ENCODE results near the gene NUP85. TPM values are rescaled to one million over a fixed set of nuclear protein-coding genes. Genes with fewer than 3 reads are reported as not detected.

The NUP85 gene
- total RNA-seq, 1 donor from 2014 or later: 44.3 TPM

DNA sequence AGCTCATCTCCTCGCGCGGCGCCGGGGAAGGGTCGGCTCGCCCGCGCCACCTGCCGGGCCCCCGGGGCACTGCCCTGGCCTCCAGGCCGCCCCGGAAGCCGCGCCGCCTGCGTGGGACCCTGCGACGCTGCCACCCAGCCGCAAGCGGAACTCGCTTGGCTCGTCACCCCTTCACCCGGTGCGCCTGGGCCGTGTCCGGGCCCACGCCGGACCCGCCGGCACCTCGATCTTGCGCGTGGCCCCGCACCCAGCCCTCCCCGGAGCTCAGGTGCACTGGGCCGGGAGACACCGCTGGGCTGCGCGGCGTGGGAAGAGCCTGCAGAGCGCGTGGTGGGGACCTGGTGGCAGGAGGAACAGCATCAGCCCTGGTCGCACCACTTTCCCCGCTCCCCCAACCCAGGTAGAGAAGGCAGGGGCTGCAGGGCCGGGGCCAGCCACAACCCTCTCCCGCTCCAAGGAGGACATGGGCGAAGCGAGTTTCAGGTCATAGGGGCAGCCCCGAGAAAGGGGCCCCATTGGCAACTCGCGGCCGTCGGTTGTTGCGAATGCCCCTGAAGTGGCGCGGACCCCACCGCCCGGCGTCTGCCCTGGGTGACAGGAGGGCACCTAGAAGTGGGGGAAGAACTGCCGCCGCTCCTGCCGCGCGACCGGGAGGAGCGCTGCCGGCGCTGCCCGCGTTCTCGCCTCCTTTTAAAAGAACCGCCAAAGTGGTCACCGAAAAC lies 65.9 kb downstream of the NUP85 start:
- H3K27me3 ChIP-seq (ENCODE audit: insufficient read depth, low read length): no peaks in the 10 kb centered on the region
- H3K79me2 ChIP-seq (ENCODE audit: insufficient read depth, low read length): no peaks in the 10 kb centered on the region
- peak overlapping the region; percentile 76 for H3K4me3 Mint-ChIP-seq (ENCODE audit: unreplicated experiment)
- no peaks in the 10 kb centered on the region for H3K9me3 Mint-ChIP-seq (ENCODE audit: unreplicated experiment)
- peaks cover 5% of the 10 kb centered on the region for H3K4me1 Mint-ChIP-seq (ENCODE audit: low read depth, unreplicated experiment)
- H2AFZ ChIP-seq (ENCODE audit: low read depth, low read length): peak overlapping the region; percentile 86
- H3K9ac ChIP-seq (ENCODE audit: low read length): peak overlapping the region; percentile 92
- H3K27ac ChIP-seq (ENCODE audit: low read depth, low read length): no peak overlapping the region
- peaks cover 1% of the 10 kb centered on the region for H3K36me3 ChIP-seq (ENCODE audit: insufficient read depth, low read length)
- no peak overlapping the region for H3K27ac Mint-ChIP-seq (ENCODE audit: unreplicated experiment)
- FAIRE-seq: no peak
- peak overlapping the region; percentile 72 for H3K4me3 ChIP-seq (ENCODE audit: insufficient read depth, low read depth, low read length)
- H3K27me3 Mint-ChIP-seq (ENCODE audit: low read depth, unreplicated experiment): no peaks in the 10 kb centered on the region
- peaks cover 35% of the 10 kb centered on the region for H3K4me1 ChIP-seq (ENCODE audit: insufficient read depth, low read length)
- H3K9me3 ChIP-seq (ENCODE audit: insufficient read depth, low read depth, low read length): no peaks in the 10 kb centered on the region
- H3K36me3 Mint-ChIP-seq (ENCODE audit: low read depth, unreplicated experiment): peaks cover 5% of the 10 kb centered on the region
- no peak for TF ChIP-seq EZH2 (IDR thresholded peaks at IDR 0.05; ENCODE audit: insufficient read depth, low read length)
- TF ChIP-seq, protein P1, sequence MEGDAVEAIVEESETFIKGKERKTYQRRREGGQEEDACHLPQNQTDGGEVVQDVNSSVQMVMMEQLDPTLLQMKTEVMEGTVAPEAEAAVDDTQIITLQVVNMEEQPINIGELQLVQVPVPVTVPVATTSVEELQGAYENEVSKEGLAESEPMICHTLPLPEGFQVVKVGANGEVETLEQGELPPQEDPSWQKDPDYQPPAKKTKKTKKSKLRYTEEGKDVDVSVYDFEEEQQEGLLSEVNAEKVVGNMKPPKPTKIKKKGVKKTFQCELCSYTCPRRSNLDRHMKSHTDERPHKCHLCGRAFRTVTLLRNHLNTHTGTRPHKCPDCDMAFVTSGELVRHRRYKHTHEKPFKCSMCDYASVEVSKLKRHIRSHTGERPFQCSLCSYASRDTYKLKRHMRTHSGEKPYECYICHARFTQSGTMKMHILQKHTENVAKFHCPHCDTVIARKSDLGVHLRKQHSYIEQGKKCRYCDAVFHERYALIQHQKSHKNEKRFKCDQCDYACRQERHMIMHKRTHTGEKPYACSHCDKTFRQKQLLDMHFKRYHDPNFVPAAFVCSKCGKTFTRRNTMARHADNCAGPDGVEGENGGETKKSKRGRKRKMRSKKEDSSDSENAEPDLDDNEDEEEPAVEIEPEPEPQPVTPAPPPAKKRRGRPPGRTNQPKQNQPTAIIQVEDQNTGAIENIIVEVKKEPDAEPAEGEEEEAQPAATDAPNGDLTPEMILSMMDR (IDR thresholded peaks at IDR 0.05; ENCODE audit: insufficient read depth, low read depth, low read length): peak; percentile 22
- peaks cover 17% of the 10 kb centered on the region for H4K20me1 ChIP-seq (ENCODE audit: insufficient read depth, low read length)
- peak; percentile 30 for DNase-seq (ENCODE audit: low read depth)
- peak overlapping the region; percentile 93 for H3K4me2 ChIP-seq (ENCODE audit: low read length)

DNA sequence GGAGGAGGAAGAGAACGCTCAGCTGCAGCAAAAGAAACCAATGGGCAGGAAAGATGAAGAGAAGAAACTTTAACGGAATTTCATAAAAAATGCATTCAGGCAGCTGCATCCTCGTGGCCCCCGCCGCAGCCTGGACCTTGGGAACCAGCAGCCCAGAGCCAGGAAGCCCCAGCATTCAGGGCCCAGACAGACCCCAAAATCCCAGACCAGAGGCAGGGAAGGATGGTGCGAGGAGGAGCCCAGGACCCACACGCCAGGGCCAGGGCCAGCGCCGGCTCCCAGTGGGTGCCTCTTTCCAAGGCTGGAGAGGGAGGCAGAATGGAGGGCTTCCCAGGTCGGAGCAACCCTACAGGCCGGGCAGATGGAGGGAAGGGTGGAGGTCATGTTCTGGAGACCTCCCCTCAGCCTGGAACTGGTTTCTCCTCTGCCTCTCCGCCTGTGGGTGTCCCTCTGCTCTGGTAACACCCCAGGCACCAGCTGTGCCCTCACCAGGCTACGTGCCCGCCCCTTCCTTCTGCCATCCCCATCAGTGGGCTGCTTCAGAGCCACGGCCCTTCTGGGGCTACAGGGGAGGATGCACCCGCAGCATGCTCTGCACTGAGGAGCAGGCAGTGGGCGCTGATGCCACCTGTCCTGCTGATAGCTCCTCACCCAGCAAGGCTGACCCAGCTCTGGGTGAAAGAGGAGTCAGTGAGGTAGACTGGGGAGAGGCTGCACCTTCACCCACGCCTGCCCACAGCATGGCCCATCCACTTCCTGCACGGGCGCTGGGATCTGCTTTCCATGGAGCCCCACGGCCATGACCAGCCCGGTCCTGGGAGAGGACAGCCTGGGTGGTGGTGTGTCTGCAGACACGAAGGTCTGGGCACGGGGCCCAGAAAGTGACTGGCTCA lies 66.7 kb downstream of the NUP85 start:
- Mint-ChIP-seq H3K4me3 (ENCODE audit: unreplicated experiment) (peak overlapping the region; percentile 76), H3K27ac (ENCODE audit: unreplicated experiment) (no peak overlapping the region), H3K9me3 (ENCODE audit: unreplicated experiment) (no peaks in the 10 kb centered on the region)

More for the DNA sequence above, 66.7 kb downstream of the NUP85 start:
- H3K27ac ChIP-seq (ENCODE audit: low read depth, low read length): no peak overlapping the region
- no peaks in the 10 kb centered on the region for H3K79me2 ChIP-seq (ENCODE audit: insufficient read depth, low read length)
- no peaks in the 10 kb centered on the region for H3K36me3 ChIP-seq (ENCODE audit: insufficient read depth, low read length)
- DNase-seq (ENCODE audit: low read depth): no peak
- H2AFZ ChIP-seq (ENCODE audit: low read depth, low read length): peak overlapping the region; percentile 86
- peaks cover 5% of the 10 kb centered on the region for H3K36me3 Mint-ChIP-seq (ENCODE audit: low read depth, unreplicated experiment)
- H3K9ac ChIP-seq (ENCODE audit: low read length): peak overlapping the region; percentile 80
- H3K4me2 ChIP-seq (ENCODE audit: low read length): peak overlapping the region; percentile 93
- FAIRE-seq: no peak
- no peaks in the 10 kb centered on the region for H3K27me3 Mint-ChIP-seq (ENCODE audit: low read depth, unreplicated experiment)
- H3K4me3 ChIP-seq (ENCODE audit: insufficient read depth, low read depth, low read length): peak overlapping the region; percentile 72
- H3K4me1 Mint-ChIP-seq (ENCODE audit: low read depth, unreplicated experiment): peaks cover 5% of the 10 kb centered on the region
- no peaks in the 10 kb centered on the region for H3K27me3 ChIP-seq (ENCODE audit: insufficient read depth, low read length)
- peaks cover 37% of the 10 kb centered on the region for H3K4me1 ChIP-seq (ENCODE audit: insufficient read depth, low read length)
- H3K9me3 ChIP-seq (ENCODE audit: insufficient read depth, low read depth, low read length): no peaks in the 10 kb centered on the region
- no peak for TF ChIP-seq EZH2 (IDR thresholded peaks at IDR 0.05; ENCODE audit: insufficient read depth, low read length)
- TF ChIP-seq, protein P1 (IDR thresholded peaks at IDR 0.05; ENCODE audit: insufficient read depth, low read depth, low read length): no peak
- peaks cover 9% of the 10 kb centered on the region for H4K20me1 ChIP-seq (ENCODE audit: insufficient read depth, low read length)
